D721Med (cell line): Measurements from ENCODE around the gene OTX2.
A peak's percentile ranks its signal among the peaks of the same experiment; 100 is the strongest.

Source experiments
- DNase-seq: peaks from one replicate; pipeline ENCODE4 v3.0.0; 2011; ENCODE audit warnings: low spot score; ENCODE audit not compliant: insufficient read length
- FAIRE-seq: peaks from 2 replicates; lab custom pipeline; 2011; peaks lifted over from hg19 to GRCh38; lab: Jason Lieb, UNC
- TF ChIP-seq, protein P1 (sequence below): IDR thresholded peaks from 2 replicates; pipeline ENCODE4 v1.5.1; 2012; ENCODE audit warnings: mild to moderate bottlenecking, control low read depth; ENCODE audit not compliant: insufficient read depth; ENCODE audit errors: missing control alignments

The OTX2 gene

DNA sequence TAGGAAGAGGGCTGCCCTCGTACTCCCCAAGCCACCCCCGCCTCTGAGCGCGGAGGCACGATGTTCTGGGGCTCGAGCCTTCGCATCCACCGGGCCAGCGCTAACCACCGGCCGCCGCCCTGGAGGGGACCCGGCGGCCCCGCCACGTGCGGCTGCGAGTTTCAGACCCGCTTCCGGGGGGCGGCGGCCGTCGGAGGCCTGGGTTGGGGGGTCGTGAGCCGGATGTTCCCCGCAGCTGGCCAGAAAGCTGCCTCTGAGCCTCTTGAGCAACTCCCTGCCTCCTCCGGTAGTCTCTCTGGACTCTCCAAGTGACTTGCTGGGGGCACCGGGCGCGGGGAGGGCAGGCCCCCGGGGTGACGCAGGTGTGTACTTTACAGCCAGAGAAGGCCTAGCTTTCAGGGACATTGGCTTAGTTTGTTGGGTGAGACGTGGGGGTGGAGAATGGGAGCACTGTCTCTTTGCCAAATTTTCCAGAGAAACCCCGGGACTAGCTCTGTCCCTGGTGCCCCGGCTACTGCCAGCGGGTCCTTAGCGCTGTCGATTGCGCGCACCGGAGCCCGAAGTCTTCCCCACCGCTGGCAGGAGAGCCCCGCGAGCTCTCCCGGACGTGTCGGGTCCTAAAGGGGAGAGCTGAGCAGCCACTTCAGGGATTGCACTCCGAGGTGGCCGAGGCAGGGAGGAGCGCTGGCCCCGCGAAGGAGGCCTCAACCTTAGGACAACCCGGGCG is 15.6 kb downstream of the OTX2 start:
- TF ChIP-seq, protein P1, sequence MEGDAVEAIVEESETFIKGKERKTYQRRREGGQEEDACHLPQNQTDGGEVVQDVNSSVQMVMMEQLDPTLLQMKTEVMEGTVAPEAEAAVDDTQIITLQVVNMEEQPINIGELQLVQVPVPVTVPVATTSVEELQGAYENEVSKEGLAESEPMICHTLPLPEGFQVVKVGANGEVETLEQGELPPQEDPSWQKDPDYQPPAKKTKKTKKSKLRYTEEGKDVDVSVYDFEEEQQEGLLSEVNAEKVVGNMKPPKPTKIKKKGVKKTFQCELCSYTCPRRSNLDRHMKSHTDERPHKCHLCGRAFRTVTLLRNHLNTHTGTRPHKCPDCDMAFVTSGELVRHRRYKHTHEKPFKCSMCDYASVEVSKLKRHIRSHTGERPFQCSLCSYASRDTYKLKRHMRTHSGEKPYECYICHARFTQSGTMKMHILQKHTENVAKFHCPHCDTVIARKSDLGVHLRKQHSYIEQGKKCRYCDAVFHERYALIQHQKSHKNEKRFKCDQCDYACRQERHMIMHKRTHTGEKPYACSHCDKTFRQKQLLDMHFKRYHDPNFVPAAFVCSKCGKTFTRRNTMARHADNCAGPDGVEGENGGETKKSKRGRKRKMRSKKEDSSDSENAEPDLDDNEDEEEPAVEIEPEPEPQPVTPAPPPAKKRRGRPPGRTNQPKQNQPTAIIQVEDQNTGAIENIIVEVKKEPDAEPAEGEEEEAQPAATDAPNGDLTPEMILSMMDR = no peak
- FAIRE-seq (no peak), DNase-seq (no peak)

- TF ChIP-seq, protein P1 = no peak
- DNase-seq (no peak), FAIRE-seq (no peak)
Observed at GRCh38 chr14:56794088-56794556, 16.2 kb downstream of the OTX2 start.

GRCh38 chr14:56789955-56790354 is 20.3 kb downstream of the OTX2 start:
- FAIRE-seq (peak; percentile 44), DNase-seq (no peak)
- TF ChIP-seq, protein P1 = no peak

- FAIRE-seq = no peak
- DNase-seq = no peak
- TF ChIP-seq, protein P1 = no peak
Observed at GRCh38 chr14:56787530-56787929, 22.7 kb downstream of the OTX2 start.

DNA sequence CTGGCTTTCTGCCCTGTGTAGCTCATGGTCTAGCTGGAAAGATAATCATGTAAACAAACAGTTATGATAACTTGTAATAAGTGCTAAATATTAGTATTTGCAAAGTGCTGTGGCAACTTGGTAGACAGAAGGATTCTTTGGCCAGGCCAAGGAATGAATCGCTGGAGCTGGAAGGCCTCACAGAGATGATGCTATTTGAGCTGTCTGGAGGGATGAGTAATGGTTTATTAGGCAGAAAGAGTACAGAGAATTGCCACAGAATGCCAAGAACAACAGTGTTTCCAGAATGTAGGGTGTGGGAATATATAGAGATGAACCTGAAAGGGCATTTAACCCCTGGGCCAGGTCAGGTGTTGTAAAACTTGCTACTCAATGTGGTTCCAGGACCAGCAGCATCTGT is 27.6 kb downstream of the OTX2 start:
- TF ChIP-seq, protein P1 = no peak
- no peak for DNase-seq
- no peak for FAIRE-seq

- DNase-seq (no peak), FAIRE-seq (no peak)
- TF ChIP-seq, protein P1 = no peak
Observed at GRCh38 chr14:56774503-56774902, 35.8 kb downstream of the OTX2 start.

GRCh38 chr14:56770512-56770911 is 39.8 kb downstream of the OTX2 start:
- no peak for DNase-seq
- no peak for FAIRE-seq
- TF ChIP-seq, protein P1 = no peak
